Activated CD4-positive, alpha-beta T cell treated with anti-CD3 and anti-CD28 coated beads for 4 hours (primary cell): ENCODE measurements around the gene PKD1L1.
"Not testable (repeated sequence)": the region's sequence is repeated elsewhere in the genome, so short reads cannot be mapped to it uniquely, and the experiment has no call there.

Source experiments
- DNase-seq, 2 donors: peaks; one replicate each; pipeline ENCODE4 v3.0.0-alpha.2; 2020

PKD1L1 gene, protein sequence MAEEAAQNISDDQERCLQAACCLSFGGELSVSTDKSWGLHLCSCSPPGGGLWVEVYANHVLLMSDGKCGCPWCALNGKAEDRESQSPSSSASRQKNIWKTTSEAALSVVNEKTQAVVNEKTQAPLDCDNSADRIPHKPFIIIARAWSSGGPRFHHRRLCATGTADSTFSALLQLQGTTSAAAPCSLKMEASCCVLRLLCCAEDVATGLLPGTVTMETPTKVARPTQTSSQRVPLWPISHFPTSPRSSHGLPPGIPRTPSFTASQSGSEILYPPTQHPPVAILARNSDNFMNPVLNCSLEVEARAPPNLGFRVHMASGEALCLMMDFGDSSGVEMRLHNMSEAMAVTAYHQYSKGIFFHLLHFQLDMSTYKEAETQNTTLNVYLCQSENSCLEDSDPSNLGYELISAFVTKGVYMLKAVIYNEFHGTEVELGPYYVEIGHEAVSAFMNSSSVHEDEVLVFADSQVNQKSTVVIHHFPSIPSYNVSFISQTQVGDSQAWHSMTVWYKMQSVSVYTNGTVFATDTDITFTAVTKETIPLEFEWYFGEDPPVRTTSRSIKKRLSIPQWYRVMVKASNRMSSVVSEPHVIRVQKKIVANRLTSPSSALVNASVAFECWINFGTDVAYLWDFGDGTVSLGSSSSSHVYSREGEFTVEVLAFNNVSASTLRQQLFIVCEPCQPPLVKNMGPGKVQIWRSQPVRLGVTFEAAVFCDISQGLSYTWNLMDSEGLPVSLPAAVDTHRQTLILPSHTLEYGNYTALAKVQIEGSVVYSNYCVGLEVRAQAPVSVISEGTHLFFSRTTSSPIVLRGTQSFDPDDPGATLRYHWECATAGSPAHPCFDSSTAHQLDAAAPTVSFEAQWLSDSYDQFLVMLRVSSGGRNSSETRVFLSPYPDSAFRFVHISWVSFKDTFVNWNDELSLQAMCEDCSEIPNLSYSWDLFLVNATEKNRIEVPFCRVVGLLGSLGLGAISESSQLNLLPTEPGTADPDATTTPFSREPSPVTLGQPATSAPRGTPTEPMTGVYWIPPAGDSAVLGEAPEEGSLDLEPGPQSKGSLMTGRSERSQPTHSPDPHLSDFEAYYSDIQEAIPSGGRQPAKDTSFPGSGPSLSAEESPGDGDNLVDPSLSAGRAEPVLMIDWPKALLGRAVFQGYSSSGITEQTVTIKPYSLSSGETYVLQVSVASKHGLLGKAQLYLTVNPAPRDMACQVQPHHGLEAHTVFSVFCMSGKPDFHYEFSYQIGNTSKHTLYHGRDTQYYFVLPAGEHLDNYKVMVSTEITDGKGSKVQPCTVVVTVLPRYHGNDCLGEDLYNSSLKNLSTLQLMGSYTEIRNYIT (N-terminal part only)

DNA sequence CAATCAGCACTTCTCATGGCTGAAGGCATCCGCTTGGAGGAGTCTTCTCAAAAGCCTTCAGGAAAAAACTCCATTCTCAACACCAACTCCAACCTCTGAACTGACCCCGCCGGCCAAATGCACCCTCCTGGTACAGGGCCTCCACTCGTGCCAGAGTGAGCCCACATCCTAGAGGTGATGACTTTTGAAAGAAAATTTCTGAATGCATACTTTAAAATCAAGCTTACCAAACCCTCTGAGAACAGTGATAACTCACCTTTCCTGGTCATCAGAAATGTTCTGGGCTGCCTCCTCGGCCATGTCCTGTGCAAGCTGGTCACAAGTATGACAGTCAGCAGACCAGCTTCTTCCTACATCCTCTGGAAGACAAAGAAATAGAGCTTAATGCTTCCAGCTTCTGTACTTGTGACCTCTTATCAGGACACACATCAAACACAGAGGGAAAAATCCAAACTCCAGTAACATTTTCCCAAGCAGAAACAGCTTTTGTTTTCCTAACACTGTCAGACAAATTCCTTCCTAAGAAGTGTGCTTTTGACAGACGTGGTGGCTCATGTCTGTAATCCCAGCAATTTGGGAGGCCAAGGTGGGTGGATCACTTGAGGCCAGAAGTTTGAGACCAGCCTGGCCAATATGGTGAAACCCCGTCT lies at the start of gene PKD1L1:
PKD1L1 (minus strand) TSS at position 326 of the 650 bp plus-strand sequence; CDS start at position 300, 26 bp downstream.
- no peak for DNase-seq

DNA sequence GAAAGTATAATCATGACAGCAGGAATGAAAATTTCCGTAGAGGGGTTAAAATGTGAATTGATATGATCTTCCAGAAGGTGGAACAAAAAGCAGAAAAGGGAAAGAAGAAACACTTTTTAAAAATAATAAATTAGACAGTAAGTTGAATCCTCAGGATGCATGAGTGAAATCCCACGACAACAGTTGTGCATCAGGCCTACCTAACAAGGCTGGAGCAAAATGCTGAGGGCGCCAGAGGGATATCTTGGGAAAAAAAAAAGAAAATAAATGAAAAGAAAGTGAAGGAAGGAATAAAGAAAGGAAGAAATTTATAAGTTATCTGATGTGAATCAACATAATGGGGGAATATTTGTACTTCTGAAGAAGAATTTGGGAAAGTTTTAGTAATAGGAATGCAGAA lies 44.2 kb upstream of the PKD1L1 start:
- DNase-seq: no peak

- DNase-seq: peak; percentile 84 to 86
These were observed 43.6 kb upstream of the PKD1L1 start for GRCh38 chr7:47991741-47992311.

DNA sequence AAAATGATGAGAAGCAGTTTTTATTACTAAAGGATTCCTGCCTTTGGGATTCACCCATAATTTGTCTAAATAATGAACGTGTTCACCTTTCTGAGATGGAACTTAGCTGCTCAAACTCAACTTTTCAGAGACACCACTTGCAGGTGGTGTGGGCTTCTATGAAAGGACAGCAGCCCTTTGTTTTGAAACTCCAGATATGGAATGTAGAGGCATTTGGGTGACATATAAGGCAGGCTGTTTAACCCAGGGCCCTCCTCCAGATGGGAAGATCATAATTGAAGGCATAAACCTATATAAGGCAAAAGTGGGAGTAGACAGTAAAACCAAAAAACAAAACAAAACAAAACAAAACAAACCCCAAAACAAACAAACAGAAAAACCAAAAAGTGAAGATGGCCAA lies 43.0 kb upstream of the PKD1L1 start:
- DNase-seq: no peak

GRCh38 chr7:47990592-47990991 lies 42.3 kb upstream of the PKD1L1 start:
- no peak for DNase-seq

- not testable (repeated sequence) for DNase-seq
These were observed 41.5 kb upstream of the PKD1L1 start for GRCh38 chr7:47989607-47990400.

DNA sequence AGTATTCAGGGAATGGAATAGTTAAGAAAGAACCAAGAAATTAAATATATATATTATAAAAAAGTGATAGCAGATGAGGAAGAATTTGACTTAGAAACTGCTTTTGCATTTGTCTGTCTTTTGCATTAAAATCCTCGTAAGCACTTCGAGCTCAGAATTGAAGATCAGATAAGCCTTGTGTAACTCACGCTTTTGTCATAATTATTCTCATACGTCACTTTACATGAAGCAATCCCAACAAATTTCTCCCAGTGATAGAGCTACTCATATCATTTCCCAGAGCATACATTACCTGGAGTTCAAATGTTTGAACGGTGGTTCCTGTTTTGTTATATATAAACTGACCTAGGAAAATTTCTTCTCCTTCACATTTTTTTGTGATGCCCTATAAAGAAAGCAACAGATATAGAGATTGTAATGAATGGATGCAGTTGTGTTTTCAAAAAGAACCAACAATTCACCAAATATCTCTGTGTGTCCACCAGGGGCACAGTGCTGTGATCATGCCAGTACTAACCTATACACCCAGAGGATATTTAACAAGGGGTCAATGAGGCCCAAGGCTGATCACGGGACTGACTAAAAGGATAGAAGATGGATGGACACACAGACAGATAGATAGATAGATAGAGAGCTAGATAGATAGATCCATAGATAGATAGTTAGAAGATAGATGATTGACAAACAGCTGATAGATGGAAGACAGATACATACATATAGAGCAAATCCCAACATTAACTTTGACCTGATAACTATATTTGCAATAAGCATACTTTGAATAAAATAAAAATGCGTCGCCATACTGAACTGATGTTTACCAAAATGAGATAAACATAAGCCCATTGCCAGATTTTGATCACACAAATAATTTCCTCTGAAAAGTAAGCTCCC lies 40.5 kb upstream of the PKD1L1 start:
- DNase-seq: no peak

- no peak for DNase-seq
These were observed 34.3 kb upstream of the PKD1L1 start for GRCh38 chr7:47982610-47983009.

- not testable (repeated sequence) for DNase-seq
These were observed 32.4 kb upstream of the PKD1L1 start for GRCh38 chr7:47980648-47981047.

GRCh38 chr7:47979832-47980181 lies 31.5 kb upstream of the PKD1L1 start:
- no peak for DNase-seq

GRCh38 chr7:47979145-47979831 lies 31.0 kb upstream of the PKD1L1 start, which contains the start of gene HUS1:
Gene HUS1, minus strand, starts transcription at chr7:47979615. Its CDS starts 96 bp downstream, at chr7:47979519.
- peak; percentile 91 to 95 for DNase-seq

- DNase-seq: no peak
These were observed 30.5 kb upstream of the PKD1L1 start for GRCh38 chr7:47978790-47979144.

DNA sequence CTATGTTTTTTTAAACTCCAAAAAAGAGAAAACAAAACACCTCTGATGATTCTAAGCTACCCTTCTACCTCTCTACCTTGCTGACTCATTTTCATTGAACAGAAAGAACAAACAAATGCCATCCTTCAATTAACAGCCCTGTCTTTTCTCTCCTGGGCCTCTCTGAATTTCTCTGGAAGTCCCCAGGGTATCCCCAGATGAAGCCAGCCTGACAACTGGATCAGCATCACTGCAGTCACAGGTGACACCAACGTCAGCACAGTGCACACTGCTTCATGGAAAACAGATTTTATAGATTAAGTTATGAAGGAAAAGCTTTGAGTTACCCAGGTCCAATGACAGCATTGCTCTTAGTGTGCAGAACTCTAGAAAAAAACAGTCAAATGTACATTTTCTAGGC lies 25.5 kb upstream of the PKD1L1 start:
- DNase-seq: no peak

DNA sequence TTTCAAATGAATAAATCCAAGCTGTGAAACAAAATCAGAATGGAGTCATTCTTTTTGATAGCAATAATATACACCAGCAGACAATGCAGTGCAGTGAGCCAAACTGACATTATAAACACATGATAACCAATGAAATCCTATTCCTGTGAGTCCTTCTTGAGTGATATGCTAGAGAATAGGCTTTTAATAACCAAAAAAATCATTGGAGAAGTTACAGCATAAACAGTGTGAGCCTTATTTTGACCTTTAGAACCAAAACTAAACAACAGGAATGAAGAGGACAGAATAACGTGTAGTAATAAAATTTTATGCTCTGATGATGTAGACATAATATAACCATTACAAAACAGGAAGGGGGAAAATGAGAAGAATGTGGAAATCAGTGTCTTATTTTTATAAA lies 22.5 kb upstream of the PKD1L1 start:
- DNase-seq: no peak

DNA sequence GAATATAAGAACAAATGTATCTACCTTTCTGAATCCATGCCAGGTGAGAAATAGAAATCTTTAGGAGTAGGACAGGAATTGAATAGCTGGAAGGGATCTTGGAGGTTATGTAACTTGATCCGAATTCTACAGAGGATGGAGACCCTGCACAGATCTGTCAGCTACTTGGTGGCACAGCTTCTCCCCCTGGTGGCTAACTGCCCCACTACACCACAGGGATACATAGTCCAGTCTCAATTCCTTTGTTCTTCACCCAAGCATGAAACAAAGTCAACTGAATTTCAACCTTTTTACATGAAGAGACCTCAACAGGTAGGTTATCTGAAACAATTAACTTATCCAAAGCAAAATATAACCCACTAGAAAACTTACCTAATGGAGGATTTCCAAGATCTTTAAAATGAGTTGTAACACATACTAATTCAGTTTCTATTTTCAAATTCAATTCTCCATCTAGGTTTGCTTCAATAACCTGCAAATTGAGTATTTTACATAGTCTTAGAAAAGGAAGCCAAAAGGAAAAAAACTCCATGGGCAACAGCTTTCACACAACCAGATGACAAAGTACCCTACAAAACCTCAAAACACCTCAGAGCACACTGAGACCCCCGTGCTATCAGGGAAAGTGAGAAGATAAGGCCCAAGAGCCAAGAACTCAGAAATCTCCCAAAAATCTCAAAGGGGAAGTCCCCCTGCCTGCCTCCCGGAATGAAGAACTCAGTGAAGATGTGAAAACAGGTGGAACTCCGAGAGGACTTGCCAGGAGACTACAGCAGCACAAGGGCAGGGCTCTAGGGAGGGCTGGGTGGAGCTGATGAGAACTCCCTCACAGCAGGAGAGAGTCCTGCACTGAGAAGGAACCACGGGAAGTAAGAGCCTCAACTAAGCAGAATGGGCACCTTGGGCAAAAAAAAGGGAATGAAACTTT lies 20.8 kb upstream of the PKD1L1 start:
- peak; percentile 31 to 51 for DNase-seq

- no peak for DNase-seq
These were observed 19.4 kb upstream of the PKD1L1 start for GRCh38 chr7:47967708-47968107.

DNA sequence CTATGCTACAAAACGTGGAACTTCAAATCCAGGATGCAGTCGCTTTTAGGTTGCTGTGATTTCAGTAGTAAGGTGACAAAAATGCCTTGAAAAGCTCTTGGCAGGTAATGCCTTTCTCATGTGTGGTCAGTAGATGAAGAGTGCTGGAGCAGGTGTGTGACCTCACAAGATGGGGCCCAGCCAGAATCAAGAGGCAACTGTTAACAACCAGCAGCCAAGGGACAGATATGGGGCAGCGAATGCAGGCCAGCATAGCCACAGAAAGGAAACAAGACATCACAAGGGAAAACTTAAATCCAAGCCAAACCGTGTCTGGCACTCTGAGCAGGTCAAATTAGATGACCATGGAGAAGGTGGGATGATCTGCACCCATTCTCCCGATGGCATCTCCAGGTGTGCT lies 18.9 kb upstream of the PKD1L1 start:
- DNase-seq: no peak

- DNase-seq: no peak
These were observed 17.2 kb upstream of the PKD1L1 start for GRCh38 chr7:47965456-47965855.
